Smooth muscle cell (in vitro differentiated cells): Measurements from ENCODE around the gene STAB2. TPM values are rescaled to one million over a fixed set of nuclear protein-coding genes. Genes with fewer than 3 reads are reported as not detected.
"Not testable (repeated sequence)": the region's sequence is repeated elsewhere in the genome, so short reads cannot be mapped to it uniquely, and the experiment has no call there.

Experiments
- DNase-seq: peaks from one replicate; lab custom pipeline; 2025; ENCODE audit not compliant: unreplicated experiment; lab: John Stamatoyannopoulos, UW
- H2AFZ ChIP-seq: fragments of 200-600 bp; sonication (generic); 2 replicates; pipeline ENCODE4 v1.6.0; 2016; ENCODE audit warnings: antibody characterized with exemption, low read depth, mild to moderate bottlenecking
- H3F3A ChIP-seq: fragments of 200-600 bp; sonication (generic); 2 replicates; pipeline ENCODE4 v1.6.0; 2017; ENCODE audit warnings: antibody characterized with exemption, low read depth
- H3K27ac ChIP-seq: fragments of 200-600 bp; sonication (generic); 2 replicates; pipeline ENCODE4 v1.5.1; 2016; ENCODE audit warnings: low read depth, mild to moderate bottlenecking
- H3K27me3 ChIP-seq: fragments of 200-600 bp; sonication (generic); 2 replicates; pipeline ENCODE4 v1.6.1; 2016; ENCODE audit warnings: low read depth, mild to moderate bottlenecking
- H3K36me3 ChIP-seq: fragments of 200-600 bp; sonication (generic); 2 replicates; pipeline ENCODE4 v1.5.1; 2016; ENCODE audit warnings: low read depth
- H3K4me1 ChIP-seq: fragments of 200-600 bp; sonication (generic); 2 replicates; pipeline ENCODE4 v1.5.1; 2016; ENCODE audit warnings: low read depth
- H3K4me2 ChIP-seq: fragments of 200-600 bp; sonication (generic); 2 replicates; pipeline ENCODE4 v1.6.0; 2016; ENCODE audit warnings: mild to moderate bottlenecking
- H3K4me3 ChIP-seq: fragments of 200-600 bp; sonication (generic); 2 replicates; pipeline ENCODE4 v1.5.1; 2016; ENCODE audit warnings: mild to moderate bottlenecking
- H3K79me2 ChIP-seq: fragments of 200-600 bp; sonication (generic); 2 replicates; pipeline ENCODE4 v1.6.0; 2016; ENCODE audit warnings: low read depth, mild to moderate bottlenecking
- H3K9ac ChIP-seq: fragments of 200-600 bp; sonication (generic); 2 replicates; pipeline ENCODE4 v1.6.0; 2016; ENCODE audit warnings: low read depth
- H3K9me3 ChIP-seq: fragments of 200-600 bp; sonication (generic); replicated peaks from 2 replicates; pipeline ENCODE4 v1.5.1; 2016; ENCODE audit warnings: low read depth
- H4K20me1 ChIP-seq: fragments of 200-600 bp; sonication (generic); 2 replicates; pipeline ENCODE4 v1.6.0; 2016; ENCODE audit warnings: low read depth
- CTCF ChIP-seq: fragments of 200-600 bp; sonication (generic); IDR thresholded peaks from 2 replicates; pipeline ENCODE4 v1.5.1; 2017; ENCODE audit warnings: borderline replicate concordance, mild to moderate bottlenecking, antibody characterized with exemption; ENCODE audit not compliant: insufficient read depth, poor library complexity, severe bottlenecking
- whole genome bisulfite sequencing: methylation state at CpG from one replicate; pipeline ENCODE4 v1.1.7; 2016; ENCODE audit warnings: low lambda C conversion rate; 5-methylcytosine and 5-hydroxymethylcytosine counted together
- polyA plus RNA-seq: library from polyadenylated mRNA; unstranded; fragments of >200 nt; fragmentation: Nextera tagmentation; extraction: Ambion mirVana; gene quantifications from 2 replicates; pipeline ENCODE4 v1.2.1, GENCODE V29; 2016
- total RNA-seq: library from RNA; depleted of rRNA; stranded (reverse); fragments of >200 nt; gene quantifications from 2 replicates; pipeline ENCODE4 v1.2.3, GENCODE V29; 2014

STAB2 gene
- total and polyA plus RNA-seq, 2 experiments from 2014 or later, result not detected

GRCh38 chr12:103645202-103645601, 58.1 kb downstream of the STAB2 start:
- no peak for DNase-seq
- Histone ChIP-seq H3K4me1 (no peaks in the 10 kb centered on the region), H3K9ac (no peak overlapping the region), H4K20me1 (no peaks in the 10 kb centered on the region), H3K9me3 (no peaks in the 10 kb centered on the region), H3K4me3 (no peak overlapping the region), H3K36me3 (no peaks in the 10 kb centered on the region), H3K27me3 (peaks cover 5% of the 10 kb centered on the region), H3K4me2 (no peak overlapping the region), H2AFZ (no peak overlapping the region), H3K27ac (no peak overlapping the region), H3K79me2 (no peaks in the 10 kb centered on the region), H3F3A (no peaks in the 10 kb centered on the region)
- WGBS, result 37% methylated on average over 1 of the region's 1 CpG
- no peak for TF ChIP-seq CTCF

GRCh38 chr12:103647267-103647666, 60.2 kb downstream of the STAB2 start:
- H3K27ac ChIP-seq, result no peak overlapping the region
- WGBS, result 6% methylated on average over 2 of the region's 2 CpGs
- no peaks in the 10 kb centered on the region for H3K79me2 ChIP-seq
- H4K20me1 ChIP-seq, result no peaks in the 10 kb centered on the region
- H3F3A ChIP-seq, result no peaks in the 10 kb centered on the region
- H3K27me3 ChIP-seq, result peaks cover 5% of the 10 kb centered on the region
- TF ChIP-seq CTCF, result no peak
- H3K36me3 ChIP-seq, result no peaks in the 10 kb centered on the region
- no peaks in the 10 kb centered on the region for H3K9me3 ChIP-seq
- peak overlapping the region; percentile 1 for H3K4me2 ChIP-seq
- H3K9ac ChIP-seq, result no peak overlapping the region
- H3K4me3 ChIP-seq, result no peak overlapping the region
- DNase-seq, result no peak
- H3K4me1 ChIP-seq, result no peaks in the 10 kb centered on the region
- no peak overlapping the region for H2AFZ ChIP-seq

- Histone ChIP-seq H3K79me2 (no peaks in the 10 kb centered on the region), H2AFZ (no peak overlapping the region), H3K36me3 (no peaks in the 10 kb centered on the region), H3F3A (peaks cover 4% of the 10 kb centered on the region), H4K20me1 (peaks cover 4% of the 10 kb centered on the region), H3K4me1 (no peaks in the 10 kb centered on the region), H3K9ac (no peak overlapping the region), H3K4me3 (no peak overlapping the region), H3K27ac (no peak overlapping the region), H3K4me2 (no peak overlapping the region), H3K27me3 (peaks cover 8% of the 10 kb centered on the region), H3K9me3 (no peaks in the 10 kb centered on the region)
- no peak for TF ChIP-seq CTCF
- no peak for DNase-seq
These were observed 65.7 kb downstream of the STAB2 start for GRCh38 chr12:103652808-103653207.

GRCh38 chr12:103653568-103654173, 66.6 kb downstream of the STAB2 start:
- H3K36me3 ChIP-seq, DNase-seq, H3K4me2 ChIP-seq, H3K79me2 ChIP-seq, H3K9ac ChIP-seq, H3K9me3 ChIP-seq, H4K20me1 ChIP-seq, H3F3A ChIP-seq, H3K27ac ChIP-seq, H3K27me3 ChIP-seq, H3K4me3 ChIP-seq, H2AFZ ChIP-seq, H3K4me1 ChIP-seq: not testable (repeated sequence)
- 81% methylated on average over 3 of the region's 3 CpGs for WGBS
